T47D (cell line): ENCODE results near the gene CCDC192.

ENCODE experiments used
- DNase-seq, 2 experiments: peaks; one replicate each; pipeline versions ENCODE4 v3.0.0 to v3.0.0-alpha.2; 2011 to 2012; ENCODE audit warnings: low read depth in 1 of 2, low spot score in 1 of 2
- JUND ChIP-seq: IDR thresholded peaks from 2 replicates; pipeline ENCODE4 v1.6.1; 2012; ENCODE audit warnings: low read depth
- in situ Hi-C: cut with HindIII; loops from 2 replicates; pipeline ENCODE4 v1.10.0; 2016; ENCODE audit warnings: low sequenced_read_pairs, low pct_unique_long_range_greater_than_20kb

Gene CCDC192

DNA sequence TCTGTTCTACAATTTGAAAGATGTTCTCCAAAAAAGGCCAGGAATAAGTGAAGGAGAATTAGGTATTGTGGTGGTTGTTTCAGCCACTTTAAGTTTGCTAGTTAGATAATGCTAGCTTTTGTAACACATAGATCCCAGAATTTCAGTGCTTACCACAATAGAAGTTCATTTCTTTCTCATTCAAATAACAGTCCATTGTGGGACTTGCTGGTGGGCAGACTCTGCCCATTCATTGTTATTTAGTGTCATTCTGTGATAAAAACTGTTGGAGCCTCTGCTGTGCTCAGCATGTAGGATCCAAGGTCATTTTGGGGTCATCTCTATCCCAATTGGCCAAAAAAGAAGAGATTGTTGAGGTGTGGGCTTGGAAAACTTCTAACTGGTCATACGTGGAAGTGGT, 106.8 kb downstream of the CCDC192 start:
- in situ Hi-C loops: no loop called here
- no peak for DNase-seq
- TF ChIP-seq JUND: no peak

DNA sequence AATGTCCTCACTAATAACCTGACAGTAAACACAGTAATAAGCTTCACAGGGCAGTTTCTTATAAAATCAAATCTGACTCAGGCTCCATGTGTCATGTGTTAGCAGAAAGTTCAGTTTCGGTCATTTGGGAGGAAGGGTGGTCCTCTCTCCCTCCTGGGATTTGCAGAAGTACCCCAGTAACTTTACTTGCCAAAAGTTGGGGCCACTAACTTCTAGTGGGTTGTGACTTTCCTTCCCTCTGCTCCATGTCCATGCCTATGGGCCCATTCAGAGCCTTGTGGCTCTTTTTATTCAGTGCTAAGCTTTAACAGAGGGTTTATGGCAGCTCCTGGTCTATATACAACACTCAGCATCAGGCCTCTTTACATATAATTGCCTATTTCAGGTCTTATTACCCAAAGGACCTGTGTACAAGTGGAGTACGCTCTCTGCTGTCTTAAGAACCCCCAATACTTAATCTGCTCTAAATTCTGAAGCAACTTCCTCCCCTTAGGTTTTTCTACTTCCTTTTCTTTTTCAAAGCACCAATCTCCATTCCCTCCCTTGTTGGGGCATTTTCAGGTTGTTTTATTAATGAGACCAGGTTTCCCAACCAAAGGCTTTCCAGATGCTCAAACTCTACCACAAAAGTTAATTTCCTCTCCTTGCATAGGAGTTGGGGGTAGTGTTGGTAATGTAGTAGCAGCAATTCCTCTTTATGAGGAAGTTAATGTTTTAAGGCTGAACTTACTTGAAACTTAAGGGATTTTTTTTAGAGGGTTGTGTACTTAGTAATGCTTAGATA, 107.7 kb downstream of the CCDC192 start:
- DNase-seq: no peak
- TF ChIP-seq JUND: no peak
- in situ Hi-C loops: no loop called here

DNA sequence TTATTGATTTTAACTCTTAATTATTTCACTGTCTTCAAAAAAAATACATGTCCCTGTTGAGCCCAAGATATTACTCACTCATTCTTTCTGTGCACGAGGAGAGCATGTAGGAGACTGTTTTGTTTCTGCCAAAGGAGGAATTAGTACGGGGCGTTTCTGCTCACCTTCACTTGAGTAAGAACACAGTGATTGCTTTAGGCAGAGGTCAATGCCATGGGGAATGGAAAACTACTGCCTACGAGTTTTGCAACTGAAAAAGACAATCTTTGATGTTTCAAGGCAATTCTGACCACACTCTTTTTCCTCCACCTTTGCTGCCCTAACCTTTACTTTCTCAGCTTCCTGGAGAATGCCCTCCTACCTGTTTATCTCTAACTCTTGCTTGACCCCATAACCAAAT, 109.4 kb downstream of the CCDC192 start:
- DNase-seq: no peak
- in situ Hi-C loops: no loop called here
- TF ChIP-seq JUND: no peak

DNA sequence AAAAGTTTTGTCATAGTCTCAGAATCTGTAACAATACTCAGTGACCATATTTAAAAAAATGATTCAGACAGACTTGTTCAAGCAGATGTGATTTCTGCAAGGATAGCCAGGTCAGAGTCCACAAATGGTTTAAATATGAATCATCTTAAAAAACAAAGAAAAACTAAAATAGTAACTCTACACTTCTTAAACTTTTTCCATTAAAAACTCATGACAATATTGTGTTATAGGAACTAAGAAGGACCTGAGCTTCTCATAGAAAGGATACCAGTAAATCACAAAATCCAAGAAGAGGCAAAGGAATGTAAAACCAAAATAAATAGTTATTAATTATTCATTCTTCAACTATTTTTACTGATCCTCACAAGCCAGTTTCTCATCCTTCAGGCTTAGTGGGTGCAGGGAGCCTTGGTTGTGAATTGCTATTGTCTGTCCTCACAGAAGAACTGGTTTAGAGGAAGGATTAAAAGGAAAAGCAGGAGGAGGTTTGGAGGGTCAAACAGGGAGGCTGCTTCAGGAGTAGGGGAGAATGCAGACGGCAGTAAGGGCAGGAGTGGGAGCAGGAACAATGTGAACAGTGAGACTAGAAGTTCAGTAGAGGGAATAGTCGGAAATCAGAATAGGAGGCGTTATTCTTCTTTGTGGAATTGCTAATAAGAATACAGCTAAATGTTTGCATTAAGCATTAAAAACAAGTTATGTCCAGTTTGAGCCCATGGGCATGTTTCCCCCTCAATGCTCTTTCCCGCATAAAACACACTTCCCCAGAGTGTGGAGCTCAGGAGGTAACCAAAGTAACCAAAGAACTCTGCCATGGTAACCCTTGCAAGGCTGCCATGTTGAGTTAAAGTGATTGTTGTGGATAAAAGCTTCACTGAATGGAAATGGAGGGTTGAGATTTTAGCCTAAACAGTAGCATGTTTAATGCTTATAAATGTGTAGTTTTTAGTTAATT, 110.7 kb downstream of the CCDC192 start:
- TF ChIP-seq JUND: no peak
- no peak for DNase-seq
- in situ Hi-C loops: no loop called here

DNA sequence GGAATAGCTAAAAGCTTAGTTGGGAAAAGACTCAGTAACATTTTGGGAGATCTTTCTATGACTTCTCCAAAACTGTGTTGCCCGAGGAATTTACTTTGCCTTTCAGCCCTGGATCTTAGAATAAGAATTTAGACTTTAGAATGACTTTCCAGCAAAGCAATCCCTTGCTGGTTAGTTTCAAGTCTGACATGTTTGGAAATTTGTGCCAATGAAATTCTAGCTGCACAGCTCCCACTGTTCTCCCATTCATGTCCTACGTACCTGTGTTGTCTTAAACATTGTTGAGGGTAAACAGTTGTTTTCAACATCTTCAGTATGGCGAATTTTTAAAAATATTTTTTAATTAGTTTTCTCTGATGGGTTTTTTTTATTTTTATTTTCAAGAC, 111.4 kb downstream of the CCDC192 start:
- DNase-seq: no peak
- in situ Hi-C loops: no loop called here
- TF ChIP-seq JUND: no peak

DNA sequence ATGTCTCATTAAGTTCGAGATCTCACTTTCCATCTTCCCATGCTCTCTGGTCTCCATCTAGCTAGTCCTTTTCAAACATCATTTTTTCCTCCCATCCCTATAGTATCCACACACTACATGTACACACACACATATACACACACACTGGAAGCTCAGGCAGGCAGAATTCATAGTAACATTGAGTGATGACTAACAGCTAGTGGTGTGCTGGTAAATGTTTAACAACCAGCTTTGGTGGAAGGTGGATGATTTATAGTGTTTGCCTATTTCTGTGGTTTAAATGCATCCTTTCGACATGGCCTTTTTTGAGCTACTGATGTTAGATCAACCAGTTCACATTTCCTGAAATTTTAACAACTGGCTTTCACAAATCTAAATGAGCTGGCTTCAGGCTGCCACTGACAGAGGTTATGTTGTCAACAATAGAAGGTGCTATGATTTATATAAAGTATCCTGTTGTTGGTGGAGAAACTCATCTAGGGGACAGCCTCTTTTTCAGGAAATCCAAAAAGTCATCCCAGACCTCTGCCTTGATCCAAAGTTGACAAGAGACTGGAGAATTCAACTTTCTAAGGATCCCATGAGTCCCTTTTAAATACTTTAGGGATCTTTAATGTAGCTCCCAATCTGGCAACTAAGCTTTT, 117.8 kb downstream of the CCDC192 start:
- TF ChIP-seq JUND: no peak
- DNase-seq: no peak
- in situ Hi-C loops: no loop called here

DNA sequence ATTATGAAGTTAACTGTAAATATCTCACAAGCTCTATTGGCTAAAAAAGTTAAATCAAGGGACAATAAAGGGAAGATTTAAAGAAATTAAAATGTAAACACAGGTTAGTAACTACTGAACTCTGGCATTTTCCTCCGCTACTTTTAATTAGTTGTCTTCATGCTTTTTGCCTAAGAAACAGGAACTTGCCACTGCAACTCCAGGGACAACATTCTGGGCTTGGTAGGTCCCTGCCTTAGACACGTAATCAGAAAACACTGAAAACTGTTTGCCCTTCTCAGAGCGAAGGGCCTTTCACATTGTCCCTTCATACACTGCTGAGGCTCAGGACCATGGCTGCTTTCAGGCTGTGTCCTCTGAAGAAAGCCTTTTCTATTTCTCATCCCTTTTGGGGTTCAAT, 118.7 kb downstream of the CCDC192 start:
- TF ChIP-seq JUND: no peak
- in situ Hi-C loops: no loop called here
- DNase-seq: no peak

DNA sequence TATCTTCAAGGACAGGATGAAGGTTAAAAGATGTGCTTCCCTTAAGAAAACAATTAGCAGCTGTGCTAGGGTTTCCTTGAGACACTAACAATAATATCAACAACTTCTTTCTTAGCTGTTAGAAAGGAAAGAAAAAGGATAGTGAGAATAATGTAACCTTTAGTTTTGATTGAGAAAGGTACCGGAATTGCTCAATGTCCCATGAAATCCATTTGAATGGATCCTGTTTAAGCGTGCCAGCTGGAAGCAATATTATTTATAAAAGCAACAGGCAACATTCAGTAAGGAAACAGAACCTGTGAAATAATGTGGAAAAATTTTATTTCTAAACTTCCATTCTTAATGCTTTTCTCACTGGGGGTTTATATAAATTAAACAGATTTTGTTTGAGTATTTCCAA, 120.9 kb downstream of the CCDC192 start:
- no peak for TF ChIP-seq JUND
- in situ Hi-C loops: no loop called here
- no peak for DNase-seq

DNA sequence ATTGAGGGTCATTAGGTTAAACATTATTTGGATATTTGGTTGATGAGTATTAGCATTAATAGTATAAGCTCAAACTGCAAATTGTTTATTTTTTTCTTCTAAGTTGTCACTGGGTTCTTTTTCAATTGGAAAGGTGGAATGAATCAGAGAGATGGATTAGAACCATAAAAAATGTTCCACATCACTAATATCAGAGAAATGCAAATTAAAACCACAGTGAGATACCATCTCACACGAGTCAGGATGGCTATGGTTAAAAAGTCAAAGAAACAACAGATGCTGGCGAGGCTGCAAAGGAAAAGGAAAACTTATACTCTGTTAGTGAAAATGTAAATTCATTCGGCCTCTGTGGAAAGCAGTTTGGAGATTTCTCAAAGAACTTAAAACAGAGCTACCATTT, 122.8 kb downstream of the CCDC192 start:
- TF ChIP-seq JUND: no peak
- in situ Hi-C loops: no loop called here
- DNase-seq: no peak

DNA sequence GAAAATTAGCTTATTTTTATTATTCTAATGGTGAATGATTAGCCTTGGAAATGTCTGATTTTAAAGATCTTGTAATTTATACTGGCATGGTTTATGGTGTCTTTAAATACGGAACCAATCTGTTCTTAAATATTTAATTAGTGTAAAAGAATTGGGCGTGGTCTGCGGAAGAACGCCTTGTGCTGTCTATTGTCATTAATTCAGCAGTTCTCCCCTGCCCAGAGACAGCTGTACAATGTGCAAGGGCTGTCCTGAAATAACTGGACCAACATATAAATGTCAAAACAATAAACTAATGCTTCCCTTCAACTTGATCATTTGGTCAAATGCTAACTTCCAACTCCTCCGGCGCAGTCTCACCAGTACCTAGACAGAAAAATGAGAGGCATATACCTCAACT, 124.3 kb downstream of the CCDC192 start:
- no peak for DNase-seq
- no peak for TF ChIP-seq JUND
- in situ Hi-C loops: no loop called here

DNA sequence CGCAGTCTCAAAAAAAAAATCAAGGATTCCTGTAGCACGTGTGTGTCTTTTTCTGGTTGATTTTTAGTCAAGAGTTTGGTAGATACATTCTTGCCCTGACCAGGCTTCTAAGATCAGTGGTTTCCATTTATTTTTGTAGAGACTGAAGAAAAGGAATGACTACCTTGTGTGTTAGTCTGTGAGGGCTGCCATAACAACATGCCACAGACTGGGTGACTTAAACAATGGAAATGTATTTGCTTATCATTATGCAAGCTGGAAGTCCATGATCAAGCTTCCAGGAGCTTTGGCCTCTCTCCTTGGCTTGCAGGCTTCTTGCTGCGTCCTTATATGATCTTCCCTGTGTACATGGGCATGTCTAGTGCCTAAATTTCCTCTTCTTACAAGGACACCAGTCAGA, 127.0 kb downstream of the CCDC192 start:
- no peak for DNase-seq
- TF ChIP-seq JUND: no peak

DNA sequence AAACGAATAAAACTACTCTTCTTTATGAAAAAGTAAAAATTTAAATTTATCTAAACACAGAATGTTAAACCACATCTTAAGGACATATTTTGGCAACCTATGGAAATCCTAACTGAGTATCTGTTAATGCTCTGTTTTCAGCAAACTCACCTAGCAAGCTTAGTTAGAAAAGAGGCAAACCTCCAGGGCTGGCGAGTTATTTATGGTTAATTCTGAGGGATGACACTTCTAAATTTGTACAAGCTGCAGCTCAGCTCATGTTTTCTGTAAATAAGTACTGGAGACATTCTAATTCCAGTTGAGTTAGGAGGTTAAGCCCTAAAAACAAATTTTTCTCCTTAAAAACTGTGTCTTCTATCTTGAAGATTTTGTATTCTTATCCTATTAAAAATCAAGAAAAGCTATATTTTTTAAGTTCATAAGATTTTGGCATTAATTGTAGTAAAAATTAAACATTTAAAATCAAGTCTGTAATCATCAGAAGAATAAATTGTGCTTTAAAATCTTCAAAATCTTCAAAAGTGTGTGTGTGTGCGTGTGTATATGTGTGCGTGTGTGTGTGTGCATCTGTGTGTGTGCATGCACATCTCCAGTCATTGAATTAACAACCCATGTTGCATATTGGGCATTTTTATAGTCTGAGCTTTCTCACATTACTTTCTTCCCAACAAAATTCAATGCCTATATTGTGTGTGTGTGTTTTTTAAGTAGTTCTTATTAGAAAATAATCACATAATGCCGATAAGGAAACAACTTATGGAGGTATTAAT, 127.8 kb downstream of the CCDC192 start:
- TF ChIP-seq JUND: no peak
- no peak for DNase-seq
- in situ Hi-C loops: no loop called here

More for the DNA sequence above, 127.0 kb downstream of the CCDC192 start:
- in situ Hi-C loops: no loop called here
